SK-N-MC (cell line): ENCODE results near the gene IFIT5.

ENCODE experiments used
- EZH2 ChIP-seq: fragments of 200-600 bp; sonication (generic); IDR thresholded peaks from one replicate; pipeline ENCODE4 v1.6.1; 2017; ENCODE audit warnings: antibody characterized with exemption
- FOXP2 ChIP-seq: optimal IDR thresholded peaks from 2 replicates; pipeline ENCODE3; 2011; ENCODE audit warnings: mild to moderate bottlenecking, moderate library complexity; ENCODE audit not compliant: insufficient read depth; ENCODE audit errors: extremely low read length, control extremely low read depth
- POLR2AphosphoS5 ChIP-seq: IDR thresholded peaks from 2 replicates; pipeline ENCODE4 v1.6.1; 2012; ENCODE audit warnings: mild to moderate bottlenecking, low read depth, low read length, borderline replicate concordance

DNA sequence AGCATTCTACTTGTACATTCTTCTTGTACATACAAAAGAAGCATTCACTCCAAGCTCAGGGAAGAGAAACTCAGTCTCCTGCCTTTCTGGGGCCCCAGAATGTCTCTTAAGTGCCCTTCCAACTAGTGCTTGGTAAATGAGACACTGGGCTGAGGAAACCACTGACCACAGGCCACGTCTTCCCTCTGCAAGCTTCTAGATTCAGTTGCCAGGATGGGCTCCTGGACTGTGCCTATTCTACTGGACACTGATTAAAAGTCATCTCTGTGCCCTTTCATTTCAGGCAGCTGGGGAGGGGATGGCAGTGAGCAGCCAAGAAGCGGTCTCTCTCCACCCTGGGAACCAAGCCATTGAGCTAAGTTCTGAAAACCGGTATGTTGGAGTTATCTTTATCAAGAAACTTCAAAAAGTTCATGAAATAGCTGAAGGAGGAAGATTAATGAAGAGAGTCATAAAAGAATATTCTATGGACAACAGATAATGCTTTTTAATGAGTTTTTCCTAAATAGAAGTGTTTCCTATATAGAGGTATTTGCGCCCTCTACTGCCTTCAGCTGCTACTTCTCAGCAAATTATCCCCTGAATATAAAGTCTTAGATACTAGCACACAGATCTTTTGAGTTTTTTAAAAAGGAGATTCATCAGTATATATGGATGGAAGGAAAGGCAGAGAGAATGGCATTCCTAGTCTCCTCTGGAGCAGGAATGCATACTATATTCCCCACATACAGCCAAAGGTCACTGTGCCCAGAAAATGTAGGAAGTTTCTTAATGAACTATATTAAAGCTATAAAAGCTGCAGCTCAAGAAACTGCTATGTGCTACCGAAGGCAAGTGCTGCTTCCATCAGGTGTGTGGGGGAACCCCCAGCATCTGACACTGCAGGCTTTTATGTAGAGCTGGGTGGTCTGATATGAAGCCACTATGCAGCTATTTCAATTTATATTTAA is 44.9 kb upstream of the IFIT5 start:
- TF ChIP-seq EZH2, result no peak
- no peak for TF ChIP-seq POLR2AphosphoS5
- TF ChIP-seq FOXP2, result no peak
